NCI-H1417 (cell line): ENCODE data around the gene PRKG1.
"Not testable (repeated sequence)": the region's sequence is repeated elsewhere in the genome, so short reads cannot be mapped to it uniquely, and the experiment has no call there.

Experiments used
- DNase-seq, 3 experiments: peaks; one replicate each; lab custom pipeline; 2025; lab: John Stamatoyannopoulos, UW

PRKG1 gene

DNA sequence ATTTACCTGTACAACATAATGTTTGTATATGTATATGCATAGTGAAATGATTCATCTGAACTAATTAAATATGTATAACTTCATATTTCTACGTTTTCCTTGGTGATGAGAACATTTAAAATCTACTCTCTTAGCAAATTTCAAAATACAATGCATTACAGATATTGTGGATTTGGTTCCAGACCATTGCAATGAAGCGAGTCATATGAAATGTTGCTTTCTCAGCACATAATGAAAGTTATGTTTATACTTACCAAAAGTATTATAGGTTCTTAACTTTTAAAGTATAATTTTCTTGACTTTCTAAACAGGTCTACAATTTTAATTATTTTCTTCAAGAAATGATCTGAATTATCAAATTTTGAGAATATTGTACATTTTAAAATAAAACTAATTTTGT lies 435.9 kb downstream of the PRKG1 start:
- DNase-seq = no peak

DNA sequence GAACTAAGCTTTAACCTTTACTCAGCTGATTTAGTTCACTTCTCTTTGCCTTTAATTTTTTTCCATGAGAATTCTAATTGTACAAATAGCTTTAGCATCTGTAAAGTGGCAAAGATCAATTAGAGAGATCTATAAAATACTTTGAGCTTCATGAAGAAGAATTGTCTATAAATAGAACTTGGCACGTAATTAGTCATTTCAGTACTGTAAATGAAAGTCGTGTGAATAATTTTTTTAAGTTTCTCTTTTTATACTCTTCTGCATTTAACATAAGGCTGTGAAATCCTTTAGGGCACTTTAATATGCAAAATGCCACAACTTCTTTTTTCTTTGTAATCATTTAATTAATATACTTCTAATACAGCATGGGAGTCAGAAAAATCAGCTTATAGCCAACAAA lies 447.3 kb downstream of the PRKG1 start:
- no peak for DNase-seq

GRCh38 chr10:51522858-51523257 lies 448.6 kb downstream of the PRKG1 start:
- DNase-seq = no peak

GRCh38 chr10:51523440-51523839 lies 449.2 kb downstream of the PRKG1 start:
- DNase-seq = no peak

DNA sequence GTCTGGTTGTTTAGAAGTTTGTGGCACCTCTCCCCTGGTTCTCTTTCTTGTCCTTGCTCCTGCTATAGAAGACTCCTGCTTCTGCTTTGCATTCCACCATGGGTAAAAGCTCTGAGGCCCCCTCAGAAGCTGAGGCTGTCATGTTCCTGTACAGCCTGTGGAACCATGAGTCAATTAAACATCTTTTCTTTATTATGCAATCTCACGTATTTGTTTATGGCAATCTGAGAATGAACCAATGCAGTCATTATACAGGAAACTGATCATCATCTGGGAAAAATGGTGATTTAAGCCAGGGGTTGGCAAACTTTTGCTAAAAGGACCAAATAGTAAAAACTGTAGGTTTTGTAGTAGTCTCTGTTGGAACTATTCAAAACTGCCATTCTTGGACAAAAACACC lies 449.8 kb downstream of the PRKG1 start:
- no peak for DNase-seq

GRCh38 chr10:51527522-51528219 lies 453.4 kb downstream of the PRKG1 start:
- DNase-seq = no peak

GRCh38 chr10:51528527-51528926 lies 454.2 kb downstream of the PRKG1 start:
- no peak for DNase-seq

DNA sequence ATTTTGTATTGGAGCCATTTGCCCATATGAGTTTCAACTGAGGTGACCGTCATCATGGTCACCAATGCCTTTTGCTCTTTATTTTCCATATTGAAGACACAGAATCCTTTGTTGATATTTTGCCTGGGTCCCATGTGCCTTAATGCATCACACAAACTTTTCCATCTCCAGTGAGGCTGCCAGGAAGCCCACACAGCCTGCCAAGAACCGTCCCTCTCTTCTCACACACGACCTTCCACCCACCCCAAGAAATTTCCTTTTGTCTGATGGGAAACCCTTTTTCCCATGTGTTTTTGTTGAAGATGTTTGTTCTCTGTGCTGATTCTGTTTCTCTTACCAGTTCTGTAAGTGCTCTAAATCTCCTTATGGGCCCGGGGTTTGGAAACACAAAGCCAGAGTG lies 456.3 kb downstream of the PRKG1 start:
- DNase-seq = no peak

- DNase-seq = no peak
These were observed 457.8 kb downstream of the PRKG1 start for GRCh38 chr10:51532044-51532443.

DNA sequence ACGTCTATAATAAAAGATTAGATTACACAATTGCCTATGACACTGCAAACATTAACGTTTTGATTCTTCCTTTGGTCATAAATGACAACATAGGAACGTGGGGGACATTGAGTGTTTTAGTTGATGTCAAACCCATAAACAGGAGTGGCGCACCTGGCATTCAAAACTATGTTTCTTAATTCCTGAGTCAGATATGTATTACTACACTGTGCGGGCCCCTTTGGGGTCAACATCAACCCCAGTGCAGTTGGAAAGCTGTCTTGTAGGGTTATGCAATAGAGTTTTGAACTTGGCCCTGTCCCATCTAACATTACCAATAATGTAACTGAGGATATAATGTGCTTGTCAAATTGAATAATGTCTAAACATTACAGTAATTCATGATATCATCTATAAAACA lies 468.6 kb downstream of the PRKG1 start:
- DNase-seq = no peak

- DNase-seq = no peak
These were observed 470.6 kb downstream of the PRKG1 start for GRCh38 chr10:51544933-51545332.

DNA sequence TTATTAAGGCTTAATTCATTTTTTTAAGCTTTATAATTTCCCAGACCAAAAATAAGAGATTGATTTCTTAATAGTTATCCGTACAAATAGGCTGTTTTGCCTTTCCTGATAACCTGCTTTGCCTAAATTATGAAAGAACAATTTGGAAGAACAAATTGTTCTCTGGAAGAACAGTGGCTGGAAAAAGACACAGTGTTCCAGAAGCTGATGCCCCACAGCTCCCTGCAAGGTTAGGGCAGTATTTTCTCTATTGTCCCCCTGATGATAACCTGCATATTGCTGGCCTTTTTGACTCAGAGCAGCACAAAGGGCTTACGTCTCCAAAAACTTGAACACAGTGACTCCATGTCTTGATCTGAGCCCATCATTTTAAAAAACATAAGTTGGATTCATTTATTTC lies 473.7 kb downstream of the PRKG1 start:
- DNase-seq = no peak

DNA sequence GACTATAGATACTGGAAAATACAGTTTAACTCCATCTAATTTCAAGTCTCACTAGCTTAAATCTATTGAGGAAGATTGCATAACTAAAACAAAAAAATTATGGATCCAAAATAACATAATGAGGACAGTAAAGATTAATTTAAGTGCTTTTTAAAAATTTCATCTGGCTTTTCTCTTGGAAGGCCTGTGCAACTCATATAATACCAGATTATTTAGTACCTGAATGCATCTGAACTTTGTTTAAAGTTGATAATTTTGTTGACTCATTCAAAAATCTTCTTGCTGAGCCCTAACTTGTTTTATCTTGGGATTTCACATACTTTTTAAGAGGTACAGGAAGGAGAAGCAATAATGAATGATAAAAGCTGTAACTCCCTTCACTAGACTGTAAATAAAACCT lies 478.6 kb downstream of the PRKG1 start:
- DNase-seq = no peak

DNA sequence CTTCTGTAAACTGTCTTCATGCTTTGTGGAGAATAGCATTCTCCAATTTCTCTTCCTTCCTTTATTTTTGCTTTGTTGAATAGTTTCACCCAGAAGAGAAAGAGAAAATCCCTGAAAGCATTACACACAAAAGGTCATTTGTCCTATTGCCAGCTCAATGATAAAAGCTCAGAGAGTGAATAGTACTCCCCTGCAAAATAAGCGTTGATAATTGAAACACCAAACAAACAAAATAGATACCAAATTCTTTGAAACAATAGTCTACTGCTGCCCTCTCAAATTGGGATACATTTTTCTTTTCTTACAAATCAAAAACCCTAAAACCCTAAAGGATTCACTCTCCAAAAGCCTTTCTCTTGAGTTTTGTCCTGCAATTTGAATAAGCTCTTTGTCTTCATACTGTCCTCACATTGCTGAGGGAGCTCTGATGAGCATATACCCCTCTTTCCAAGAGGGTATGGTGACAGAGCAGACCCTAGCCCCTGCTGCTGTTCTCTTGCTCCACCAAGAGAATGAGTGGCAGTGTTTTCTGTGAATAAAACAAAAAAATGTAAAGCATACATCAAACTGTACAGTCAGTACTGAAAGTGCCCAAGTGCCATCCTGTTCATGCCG lies 490.7 kb downstream of the PRKG1 start:
- DNase-seq = no peak

DNA sequence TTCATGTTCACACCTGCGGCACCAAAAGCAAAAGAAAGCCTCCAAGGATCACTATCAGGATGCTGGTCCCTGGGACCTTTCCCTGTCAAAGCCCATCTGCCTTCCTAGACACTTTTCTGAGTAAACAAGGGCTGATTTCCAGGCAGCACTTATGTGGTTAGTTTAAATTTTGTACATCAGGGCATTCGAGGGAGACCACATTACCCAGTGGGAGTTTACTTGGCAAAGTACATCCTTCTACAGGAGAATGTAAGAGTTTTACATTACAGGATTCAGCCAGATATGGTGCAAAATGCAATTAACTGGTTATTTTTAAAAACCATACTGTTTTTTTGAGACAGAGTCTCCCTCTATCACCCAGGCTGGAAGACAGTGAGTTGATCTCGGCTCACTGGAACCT lies 493.0 kb downstream of the PRKG1 start:
- no peak for DNase-seq

DNA sequence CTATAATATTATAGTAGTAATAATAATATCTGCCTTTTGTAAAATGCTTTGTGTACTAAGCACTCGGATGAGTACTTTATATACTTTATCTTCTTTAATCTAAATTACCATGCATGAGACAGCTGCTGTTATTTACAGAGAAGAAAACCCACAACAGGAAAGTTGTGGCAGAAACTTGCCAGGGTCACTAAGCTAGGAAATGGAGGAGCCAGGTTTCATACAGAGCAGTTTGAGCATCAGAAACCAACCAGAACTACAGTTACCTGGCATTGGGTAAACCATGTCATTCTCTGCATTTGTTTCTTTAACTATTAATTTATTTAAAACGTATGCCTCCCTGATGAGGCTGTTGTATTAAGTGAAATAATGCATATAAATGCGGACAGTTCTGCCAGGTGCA lies 495.2 kb downstream of the PRKG1 start:
- no peak for DNase-seq

GRCh38 chr10:51574248-51575048 lies 500.2 kb downstream of the PRKG1 start:
- DNase-seq = no peak

- DNase-seq = not testable (repeated sequence)
These were observed 506.9 kb downstream of the PRKG1 start for GRCh38 chr10:51581196-51581595.

DNA sequence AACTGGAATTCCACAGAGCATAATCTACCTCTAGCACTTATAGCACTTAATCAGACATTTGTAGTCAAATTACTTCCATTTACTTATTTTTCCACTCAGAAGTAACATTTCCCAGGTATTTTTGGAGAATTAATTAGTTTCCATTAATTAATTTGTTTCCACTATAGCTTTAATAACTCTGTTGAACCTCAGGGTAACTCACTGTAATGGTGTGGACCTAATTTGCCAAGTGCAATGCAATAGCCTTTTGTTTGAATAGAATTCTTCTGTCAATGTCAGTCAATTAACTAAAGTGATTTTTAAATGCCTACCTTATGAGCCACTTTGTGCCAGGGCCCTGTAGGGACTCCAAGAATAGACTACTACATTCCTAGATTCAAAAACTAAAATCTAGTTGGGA lies 509.7 kb downstream of the PRKG1 start:
- no peak for DNase-seq

- DNase-seq = no peak
These were observed 511.5 kb downstream of the PRKG1 start for GRCh38 chr10:51585742-51586141.

DNA sequence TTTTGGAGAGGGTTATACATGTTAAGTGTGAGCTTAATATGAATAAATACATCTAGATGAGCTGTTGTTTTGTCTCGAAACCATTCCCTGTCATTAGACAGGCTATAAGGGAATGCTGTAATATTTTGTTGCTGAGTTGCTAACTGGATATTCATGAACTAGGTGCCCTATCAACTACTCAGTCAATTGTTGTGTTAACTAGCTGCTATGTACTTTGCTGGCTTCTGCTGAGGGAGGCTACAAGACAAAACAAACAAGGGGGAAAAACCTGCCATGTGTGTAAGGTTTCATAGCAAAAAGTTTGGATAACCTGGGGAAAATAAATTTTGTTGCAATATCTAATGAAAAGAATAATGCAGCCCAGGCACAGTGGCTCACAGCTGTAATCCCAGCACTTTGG lies 514.7 kb downstream of the PRKG1 start:
- no peak for DNase-seq

GRCh38 chr10:51590818-51591217 lies 516.5 kb downstream of the PRKG1 start:
- DNase-seq = peak in 1 of 3 experiments; percentile 8

GRCh38 chr10:51596695-51597094 lies 522.4 kb downstream of the PRKG1 start:
- DNase-seq = peak in 1 of 3 experiments; percentile 3
